Natural killer cell treated with Interleukin-12 subunit alpha and Interleukin-12 subunit beta and Interleukin-15 and Interleukin-18, amount 100 ng/mL, for 72 hours (primary cell): ENCODE results near the gene CYP1A1. TPM values are rescaled to one million over a fixed set of nuclear protein-coding genes. Genes with fewer than 3 reads are reported as not detected.

Experiments used
- ATAC-seq, 2 donors: fragments of 150-1000 bp; cut with Tn5 transposase in 1 of 2; sonication (Bioruptor Pico), chemical (Tn5 transposase) in 1 of 2; 2 replicates each; pipeline ENCODE4 v1.10.0; 2021
- DNase-seq: peaks from one replicate; pipeline ENCODE4 v3.0.0; 2022; ENCODE audit warnings: low spot score
- H3K27ac Mint-ChIP-seq, 2 donors: 1 replicate in 1 of 2; 2 replicates in 1 of 2; pipeline ENCODE4 v1.8.0; 2022; ENCODE audit warnings: mixed read lengths in 2 of 2, mild to moderate bottlenecking in 1 of 2, moderate library complexity in 1 of 2
- H3K27me3 Mint-ChIP-seq, 2 donors: 1 replicate in 1 of 2; 2 replicates in 1 of 2; pipeline ENCODE4 v1.8.0; 2022; ENCODE audit warnings: mixed read lengths in 2 of 2
- H3K36me3 Mint-ChIP-seq: one replicate; pipeline ENCODE4 v1.8.0; 2022; ENCODE audit warnings: mixed read lengths
- H3K4me1 Mint-ChIP-seq, 2 donors: 1 replicate in 1 of 2; 2 replicates in 1 of 2; pipeline ENCODE4 v1.8.0; 2022; ENCODE audit warnings: low read depth in 2 of 2, mixed read lengths in 2 of 2, mild to moderate bottlenecking in 1 of 2
- H3K4me3 Mint-ChIP-seq: one replicate; pipeline ENCODE4 v1.8.0; 2022; ENCODE audit warnings: mixed read lengths
- H3K9me3 Mint-ChIP-seq: 2 replicates; pipeline ENCODE4 v1.8.0; 2022; ENCODE audit warnings: mixed read lengths
- total RNA-seq, 2 donors: library from RNA; stranded (reverse); gene quantifications; one replicate each; pipeline ENCODE4 v1.2.3, GENCODE V29; 2022

Gene CYP1A1
- total RNA-seq, 2 donors from 2014 or later: 3.2 to 4.6 TPM

- Mint-ChIP-seq H3K4me1 (peaks cover 22 to 32% of the 10 kb centered on the region in 2 donors), H3K36me3 (no peaks in the 10 kb centered on the region), H3K27ac (peak overlapping the region; percentile 98 to 99), H3K4me3 (peak overlapping the region; percentile 100), H3K27me3 (peaks cover 2% of the 10 kb centered on the region in 2 donors), H3K9me3 (no peaks in the 10 kb centered on the region)
- DNase-seq (no peak), ATAC-seq (peak; percentile 7 to 13)
These were observed 29.0 kb downstream of the CYP1A1 start for GRCh38 chr15:74696398-74696729.

- H3K9me3 Mint-ChIP-seq: no peaks in the 10 kb centered on the region
- DNase-seq: peak; percentile 86
- H3K27ac Mint-ChIP-seq: peak within 1 kb of the TSS; percentile 98 to 99
- peaks cover 0 to 2% of the 10 kb centered on the region in 2 donors for H3K27me3 Mint-ChIP-seq
- peaks cover 22 to 32% of the 10 kb centered on the region in 2 donors for H3K4me1 Mint-ChIP-seq
- peak; percentile 93 to 95 for ATAC-seq
- H3K36me3 Mint-ChIP-seq: no peaks in the 10 kb centered on the region
- H3K4me3 Mint-ChIP-seq: peak within 1 kb of the TSS; percentile 100
These were observed 29.5 kb downstream of the CYP1A1 start, which contains the start of gene EDC3 for GRCh38 chr15:74695597-74696397. EDC3 (minus strand) TSS chr15:74696024; CDS start chr15:74675124, 20,900 bp downstream.

GRCh38 chr15:74692327-74692726, 33.0 kb downstream of the CYP1A1 start:
- DNase-seq: no peak
- Mint-ChIP-seq H3K27ac (no peak overlapping the region), H3K27me3 (no peaks in the 10 kb centered on the region), H3K4me1 (peaks cover 28 to 35% of the 10 kb centered on the region in 2 donors), H3K4me3 (no peak overlapping the region), H3K36me3 (no peaks in the 10 kb centered on the region), H3K9me3 (no peaks in the 10 kb centered on the region)
- ATAC-seq: no peak

- Mint-ChIP-seq H3K27ac (peak overlapping the region in 1 of 2 donors; percentile 54), H3K36me3 (peaks cover 11% of the 10 kb centered on the region), H3K4me1 (peaks cover 12 to 19% of the 10 kb centered on the region in 2 donors), H3K9me3 (no peaks in the 10 kb centered on the region), H3K4me3 (no peak overlapping the region), H3K27me3 (no peaks in the 10 kb centered on the region)
- DNase-seq: no peak
- no peak for ATAC-seq
These were observed 41.6 kb downstream of the CYP1A1 start for GRCh38 chr15:74683758-74684157.

- no peak for DNase-seq
- peaks cover 11% of the 10 kb centered on the region for H3K36me3 Mint-ChIP-seq
- no peaks in the 10 kb centered on the region for H3K9me3 Mint-ChIP-seq
- H3K4me3 Mint-ChIP-seq: no peak overlapping the region
- H3K27ac Mint-ChIP-seq: peak overlapping the region in 1 of 2 donors; percentile 54
- ATAC-seq: peak in 1 of 2 donors; percentile 46
- H3K4me1 Mint-ChIP-seq: peaks cover 12 to 19% of the 10 kb centered on the region in 2 donors
- H3K27me3 Mint-ChIP-seq: no peaks in the 10 kb centered on the region
These were observed 42.4 kb downstream of the CYP1A1 start for GRCh38 chr15:74682954-74683353.

- Mint-ChIP-seq H3K4me1 (peaks cover 12 to 27% of the 10 kb centered on the region in 2 donors), H3K36me3 (peaks cover 10% of the 10 kb centered on the region), H3K27ac (no peak overlapping the region), H3K27me3 (no peaks in the 10 kb centered on the region), H3K9me3 (no peaks in the 10 kb centered on the region), H3K4me3 (no peak overlapping the region)
- no peak for ATAC-seq
- DNase-seq: no peak
These were observed 44.9 kb downstream of the CYP1A1 start for GRCh38 chr15:74680456-74680855.

GRCh38 chr15:74676801-74677200, 48.5 kb downstream of the CYP1A1 start:
- no peak overlapping the region for H3K4me3 Mint-ChIP-seq
- peaks cover 4 to 20% of the 10 kb centered on the region in 2 donors for H3K4me1 Mint-ChIP-seq
- no peak for DNase-seq
- no peaks in the 10 kb centered on the region for H3K9me3 Mint-ChIP-seq
- H3K27ac Mint-ChIP-seq: no peak overlapping the region
- peaks cover 6% of the 10 kb centered on the region for H3K36me3 Mint-ChIP-seq
- no peaks in the 10 kb centered on the region for H3K27me3 Mint-ChIP-seq
- no peak for ATAC-seq

GRCh38 chr15:74674161-74674560, 51.2 kb downstream of the CYP1A1 start:
- H3K4me1 Mint-ChIP-seq: peaks cover 4 to 11% of the 10 kb centered on the region in 2 donors
- H3K36me3 Mint-ChIP-seq: peaks cover 6% of the 10 kb centered on the region
- DNase-seq: no peak
- H3K4me3 Mint-ChIP-seq: no peak overlapping the region
- no peak for ATAC-seq
- no peaks in the 10 kb centered on the region for H3K9me3 Mint-ChIP-seq
- H3K27me3 Mint-ChIP-seq: no peaks in the 10 kb centered on the region
- H3K27ac Mint-ChIP-seq: no peak overlapping the region

- Mint-ChIP-seq H3K4me1 (peaks cover 10 to 17% of the 10 kb centered on the region in 2 donors), H3K27ac (no peak overlapping the region), H3K36me3 (peaks cover 13% of the 10 kb centered on the region), H3K27me3 (no peaks in the 10 kb centered on the region), H3K9me3 (no peaks in the 10 kb centered on the region), H3K4me3 (no peak overlapping the region)
- DNase-seq: no peak
- no peak for ATAC-seq
These were observed 55.7 kb downstream of the CYP1A1 start for GRCh38 chr15:74669627-74670026.

Other genes with a start within 250 kb of the CYP1A1 start
- 100 to 1,000 TPM in 1 of 2 donors, 10 to 100 TPM in 1; 77.1 to 105 TPM for gene ARID3B, start 184.3 kb downstream of the CYP1A1 start, total RNA-seq
- gene CLK3, start 109.7 kb downstream of the CYP1A1 start, total RNA-seq: 100 to 1,000 TPM; 148 TPM
- gene EDC3, start 29.5 kb downstream of the CYP1A1 start, total RNA-seq: 10 to 100 TPM; 69.4 to 73.0 TPM
- gene CYP1A2, start 23.3 kb upstream of the CYP1A1 start, total RNA-seq: not detected
- 100 to 1,000 TPM; 323 TPM for gene CSK, start 56.6 kb upstream of the CYP1A1 start, total RNA-seq
- gene LMAN1L, start 87.3 kb upstream of the CYP1A1 start, total RNA-seq: 1 to 10 TPM; 3.4 to 4.9 TPM
- gene CPLX3, start 101.1 kb upstream of the CYP1A1 start, total RNA-seq: 1 to 10 TPM in 1 of 2 donors, under 1 TPM in 1; 0.43 to 1.7 TPM
- 10 to 100 TPM; 39.1 to 74.7 TPM for gene ULK3, start 117.6 kb upstream of the CYP1A1 start, total RNA-seq
- 100 to 1,000 TPM; 109 to 111 TPM for gene SCAMP2, start 147.8 kb upstream of the CYP1A1 start, total RNA-seq
- 10 to 100 TPM; 43.6 to 46.8 TPM for gene MPI, start 164.5 kb upstream of the CYP1A1 start, total RNA-seq
- 10 to 100 TPM; 49.6 to 74.3 TPM for gene FAM219B, start 181.3 kb upstream of the CYP1A1 start, total RNA-seq
- gene COX5A, start 212.5 kb upstream of the CYP1A1 start, total RNA-seq: 100 to 1,000 TPM; 221 to 229 TPM
- 1 to 10 TPM; 1.5 to 3.6 TPM for gene RPP25, start 231.2 kb upstream of the CYP1A1 start, total RNA-seq